GM21447 (cell line): ENCODE data around the gene ZNF3.

Experiments
- ATAC-seq: cut with Tn5 transposase; IDR thresholded peaks from one replicate; pipeline ENCODE4 v1.9.1; 2021; ENCODE audit not compliant: unreplicated experiment

Gene ZNF3

GRCh38 chr7:100088621-100089457 lies 7.3 kb upstream of the ZNF3 start, which contains the start of gene COPS6:
COPS6 (plus strand) TSS chr7:100088969; CDS start chr7:100088991, 22 bp downstream.
- peak; percentile 52 for ATAC-seq

- no peak for ATAC-seq
Observed at GRCh38 chr7:100088095-100088620, 6.6 kb upstream of the ZNF3 start.

GRCh38 chr7:100087055-100087750 lies 5.7 kb upstream of the ZNF3 start:
- no peak for ATAC-seq

- ATAC-seq = no peak
Observed at GRCh38 chr7:100085515-100085914, 4.0 kb upstream of the ZNF3 start.

- ATAC-seq = no peak
Observed at GRCh38 chr7:100082978-100083377, 1.5 kb upstream of the ZNF3 start.

GRCh38 chr7:100080907-100081534 lies 502 bp downstream of the ZNF3 start:
- peak; percentile 10 for ATAC-seq

DNA sequence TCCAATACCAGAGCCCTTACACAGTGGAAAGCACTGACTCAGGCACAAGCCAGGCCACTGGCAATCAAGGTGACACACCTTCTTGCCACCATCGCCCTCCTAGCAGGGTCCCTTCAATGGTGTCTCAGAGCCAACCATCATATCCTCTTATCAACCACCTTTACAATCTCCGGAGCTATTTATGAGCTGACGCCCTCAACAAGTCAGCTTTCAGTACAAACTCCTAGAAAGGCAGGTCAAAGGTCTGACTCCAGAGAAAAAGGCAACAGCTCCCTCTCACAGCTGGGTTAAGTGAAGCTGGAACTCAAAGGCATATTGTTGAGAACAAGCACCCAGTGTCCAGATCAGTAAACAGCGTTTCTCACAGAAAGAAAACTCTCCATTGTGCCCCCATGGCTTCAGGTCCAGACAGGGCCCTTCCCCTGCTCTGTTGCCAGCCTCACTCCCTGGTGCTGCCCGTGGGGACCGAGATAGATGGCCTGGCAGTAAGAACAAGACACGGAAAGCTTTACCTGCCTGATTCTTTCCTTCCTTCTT lies 2.4 kb downstream of the ZNF3 start:
- no peak for ATAC-seq

- no peak for ATAC-seq
Observed at GRCh38 chr7:100077205-100077604, 4.3 kb downstream of the ZNF3 start.

GRCh38 chr7:100075418-100075817 lies 6.1 kb downstream of the ZNF3 start:
- ATAC-seq = no peak

DNA sequence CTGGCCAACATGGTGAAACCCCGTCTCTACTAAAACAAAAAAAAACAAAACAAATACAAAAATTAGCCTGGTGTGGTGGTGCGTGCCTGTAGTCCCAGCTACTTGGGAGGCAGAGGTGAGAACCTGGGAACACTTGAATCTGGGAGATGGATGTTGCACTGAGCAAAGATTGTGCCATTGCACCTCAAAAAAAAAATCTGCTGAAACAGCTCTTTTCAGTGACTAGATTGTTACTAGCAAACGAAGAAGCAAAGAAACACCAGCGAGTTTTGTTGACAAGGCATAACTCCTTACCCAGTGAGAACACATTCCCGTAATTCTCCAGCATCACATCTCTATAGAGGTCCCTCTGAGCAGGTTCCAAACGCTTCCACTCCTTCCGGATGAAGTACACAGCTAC lies 6.7 kb downstream of the ZNF3 start:
- no peak for ATAC-seq

GRCh38 chr7:100072462-100072861 lies 9.1 kb downstream of the ZNF3 start:
- ATAC-seq = no peak

DNA sequence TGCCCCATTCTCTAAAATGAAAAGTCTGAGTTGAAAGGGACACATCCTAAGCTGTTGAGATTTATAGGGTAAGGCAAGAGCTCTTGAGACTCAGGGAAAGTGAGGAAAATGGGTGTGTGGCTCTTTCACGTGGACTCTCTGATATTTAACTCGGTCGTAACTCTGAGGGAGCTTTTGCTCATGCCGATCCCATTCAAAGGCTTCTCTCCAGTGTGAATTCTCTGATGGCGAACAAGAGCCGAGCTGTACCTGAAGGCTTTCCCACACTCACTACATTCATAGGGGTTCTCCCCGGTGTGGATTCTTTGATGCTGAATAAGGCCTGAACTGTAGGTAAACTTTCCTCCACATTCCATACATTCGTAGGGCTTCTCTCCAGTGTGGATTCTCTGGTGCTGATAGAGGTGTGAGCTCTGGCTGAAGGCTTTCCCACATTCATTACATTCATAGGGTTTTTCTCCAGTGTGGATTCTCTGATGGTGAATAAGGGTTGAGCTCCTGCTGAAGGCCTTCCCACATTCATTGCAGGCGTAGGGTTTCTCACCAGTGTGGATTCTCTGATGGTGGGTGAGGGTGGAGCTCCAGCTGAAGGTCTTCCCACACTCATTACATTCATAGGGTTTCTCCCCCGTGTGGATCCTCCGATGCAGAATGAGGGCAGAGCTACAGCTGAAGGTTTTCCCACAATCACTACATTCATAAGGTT lies 10.4 kb downstream of the ZNF3 start:
- no peak for ATAC-seq

DNA sequence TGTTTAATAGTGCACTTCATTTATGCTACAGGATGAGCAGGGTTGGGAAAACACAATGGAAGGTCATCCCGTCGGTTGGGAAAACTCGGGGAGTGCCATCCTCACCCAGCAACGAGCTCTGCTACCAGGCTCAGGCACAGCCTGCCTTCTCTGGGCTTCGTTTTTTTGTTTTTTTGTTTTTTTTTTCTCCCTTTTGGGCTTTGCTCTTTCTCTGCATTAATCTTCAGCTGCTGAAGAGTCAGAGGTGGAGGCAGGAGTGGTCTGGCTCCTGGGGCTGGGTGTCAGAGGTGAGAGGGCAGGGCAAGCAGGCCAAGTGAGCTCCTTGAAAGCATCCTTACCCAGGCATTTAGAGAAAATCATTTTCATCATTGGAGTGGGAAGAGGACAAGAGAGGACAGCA lies 11.5 kb downstream of the ZNF3 start:
- ATAC-seq = no peak

DNA sequence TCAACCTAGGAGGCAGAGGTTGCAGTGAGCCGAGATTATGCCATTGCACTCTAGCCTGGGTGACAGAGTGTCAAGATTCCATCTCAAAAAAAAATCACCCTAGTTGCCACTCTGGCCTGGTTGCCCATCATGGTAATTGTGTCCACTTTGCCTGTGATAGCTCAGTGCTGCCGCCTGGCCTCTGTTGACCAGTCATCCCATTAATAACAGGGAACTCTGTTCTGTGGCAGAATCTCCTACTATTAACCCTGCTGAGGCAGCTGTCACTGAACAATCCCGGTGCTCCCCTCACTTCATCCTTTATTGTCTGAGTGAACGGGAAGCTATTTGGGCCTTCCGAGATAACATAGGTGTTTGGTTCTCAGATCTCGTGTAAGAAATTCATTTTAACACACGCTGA lies 14.6 kb downstream of the ZNF3 start:
- ATAC-seq = no peak

GRCh38 chr7:100065452-100066186 lies 15.9 kb downstream of the ZNF3 start:
- ATAC-seq = no peak

- no peak for ATAC-seq
Observed at GRCh38 chr7:100064162-100064561, 17.4 kb downstream of the ZNF3 start.

DNA sequence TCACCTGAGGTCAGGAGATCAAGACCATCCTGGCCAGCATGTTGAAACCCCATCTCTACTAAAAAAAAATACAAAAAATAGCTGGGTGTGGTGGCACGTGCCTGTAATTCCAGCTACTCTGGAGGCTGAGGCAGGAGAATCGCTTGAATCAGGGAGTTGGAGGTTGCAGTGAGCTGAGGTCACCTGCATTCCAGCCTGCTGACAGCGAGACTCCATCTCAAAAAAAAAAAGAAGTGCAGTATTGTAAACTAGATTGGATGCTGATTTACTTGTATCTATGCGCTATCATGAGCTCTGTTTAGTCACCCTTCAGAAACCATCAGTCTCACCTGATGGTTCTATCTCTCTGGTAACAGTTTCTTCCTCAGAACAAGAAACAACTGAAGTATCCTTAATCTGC lies 18.1 kb downstream of the ZNF3 start:
- no peak for ATAC-seq

GRCh38 chr7:100061518-100062193 lies 19.9 kb downstream of the ZNF3 start:
- no peak for ATAC-seq

GRCh38 chr7:100059251-100059739 lies 22.2 kb downstream of the ZNF3 start:
- ATAC-seq = no peak
